HFF-Myc (cell line): ENCODE results near the gene ROCK1.
A peak's percentile ranks its signal among the peaks of the same experiment; 100 is the strongest.
"Not testable (repeated sequence)": the region's sequence is repeated elsewhere in the genome, so short reads cannot be mapped to it uniquely, and the experiment has no call there.

ENCODE experiments used
- DNase-seq: peaks from one replicate; pipeline ENCODE4 v3.0.0-alpha.2; 2011; ENCODE audit warnings: low read depth; ENCODE audit errors: extremely low read depth
- H3K4me3 ChIP-seq: replicated peaks from 2 replicates; pipeline ENCODE4 v1.5.1; 2011; ENCODE audit warnings: low read depth, mild to moderate bottlenecking, control low read depth, low read length
- TF ChIP-seq, protein P1 (sequence below): IDR thresholded peaks from 2 replicates; pipeline ENCODE4 v1.5.1; 2012; ENCODE audit warnings: mild to moderate bottlenecking, low read depth, low read length, control low read depth; ENCODE audit errors: missing control alignments

The ROCK1 gene

DNA sequence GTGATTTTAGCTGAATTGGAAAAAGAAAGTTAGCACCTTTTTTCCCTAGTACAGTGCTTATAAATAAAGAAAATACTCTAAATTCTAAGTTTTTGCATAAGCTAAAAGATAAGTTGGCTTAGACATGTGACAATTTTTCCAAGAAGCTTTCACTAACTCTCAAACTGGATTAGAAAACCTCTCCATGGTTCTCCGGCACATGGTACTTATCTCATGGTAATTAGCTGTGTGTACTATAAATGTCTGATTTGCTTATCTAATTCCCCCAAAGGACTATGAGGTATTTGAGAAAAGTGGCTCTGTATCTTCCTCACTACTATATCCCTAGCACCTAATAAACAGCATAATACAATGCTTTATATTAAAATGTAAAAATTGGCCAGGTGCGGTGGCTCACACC, 71.1 kb downstream of the ROCK1 start:
- no peak overlapping the region for H3K4me3 ChIP-seq
- TF ChIP-seq, protein P1, sequence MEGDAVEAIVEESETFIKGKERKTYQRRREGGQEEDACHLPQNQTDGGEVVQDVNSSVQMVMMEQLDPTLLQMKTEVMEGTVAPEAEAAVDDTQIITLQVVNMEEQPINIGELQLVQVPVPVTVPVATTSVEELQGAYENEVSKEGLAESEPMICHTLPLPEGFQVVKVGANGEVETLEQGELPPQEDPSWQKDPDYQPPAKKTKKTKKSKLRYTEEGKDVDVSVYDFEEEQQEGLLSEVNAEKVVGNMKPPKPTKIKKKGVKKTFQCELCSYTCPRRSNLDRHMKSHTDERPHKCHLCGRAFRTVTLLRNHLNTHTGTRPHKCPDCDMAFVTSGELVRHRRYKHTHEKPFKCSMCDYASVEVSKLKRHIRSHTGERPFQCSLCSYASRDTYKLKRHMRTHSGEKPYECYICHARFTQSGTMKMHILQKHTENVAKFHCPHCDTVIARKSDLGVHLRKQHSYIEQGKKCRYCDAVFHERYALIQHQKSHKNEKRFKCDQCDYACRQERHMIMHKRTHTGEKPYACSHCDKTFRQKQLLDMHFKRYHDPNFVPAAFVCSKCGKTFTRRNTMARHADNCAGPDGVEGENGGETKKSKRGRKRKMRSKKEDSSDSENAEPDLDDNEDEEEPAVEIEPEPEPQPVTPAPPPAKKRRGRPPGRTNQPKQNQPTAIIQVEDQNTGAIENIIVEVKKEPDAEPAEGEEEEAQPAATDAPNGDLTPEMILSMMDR = no peak
- DNase-seq = no peak

DNA sequence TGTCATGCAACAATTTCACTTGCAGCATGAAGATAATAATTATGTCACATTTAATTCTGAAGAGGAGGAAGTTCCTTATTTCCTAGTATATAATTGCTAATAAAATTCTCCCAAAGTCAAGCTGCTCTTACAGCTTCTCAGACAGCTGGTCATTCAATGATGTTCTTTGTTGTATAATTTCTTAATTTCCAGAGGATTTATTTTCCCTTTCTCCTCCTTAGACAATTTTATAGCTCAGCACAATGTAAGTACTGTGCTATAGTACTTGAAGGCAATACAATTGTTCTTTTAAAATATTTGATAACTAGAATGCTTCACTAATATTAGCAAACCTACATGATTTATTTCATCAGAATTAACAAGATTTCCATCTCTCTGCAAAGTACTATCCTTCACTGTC, 73.4 kb downstream of the ROCK1 start:
- no peak for DNase-seq
- TF ChIP-seq, protein P1 = no peak
- H3K4me3 ChIP-seq = no peak overlapping the region

DNA sequence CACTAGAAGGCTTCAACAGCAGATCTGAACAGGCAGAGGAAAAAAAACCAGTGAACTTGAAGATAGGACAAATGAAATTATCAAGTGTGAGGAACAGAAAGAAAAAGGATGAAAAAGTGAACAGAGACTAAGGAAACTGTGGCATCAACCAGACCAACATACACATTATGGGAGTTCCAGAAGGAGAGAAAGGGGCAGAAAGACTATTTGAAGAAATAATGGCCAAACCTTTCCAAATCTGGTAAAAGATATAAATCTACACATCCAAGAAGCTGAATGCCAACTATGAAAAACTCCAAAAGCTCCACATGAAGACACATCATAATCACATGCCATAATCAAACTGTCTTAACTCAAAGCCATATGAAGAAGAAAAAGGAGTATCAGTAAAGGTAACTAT, 79.8 kb downstream of the ROCK1 start:
- DNase-seq = no peak
- no peak overlapping the region for H3K4me3 ChIP-seq
- TF ChIP-seq, protein P1 = no peak

DNA sequence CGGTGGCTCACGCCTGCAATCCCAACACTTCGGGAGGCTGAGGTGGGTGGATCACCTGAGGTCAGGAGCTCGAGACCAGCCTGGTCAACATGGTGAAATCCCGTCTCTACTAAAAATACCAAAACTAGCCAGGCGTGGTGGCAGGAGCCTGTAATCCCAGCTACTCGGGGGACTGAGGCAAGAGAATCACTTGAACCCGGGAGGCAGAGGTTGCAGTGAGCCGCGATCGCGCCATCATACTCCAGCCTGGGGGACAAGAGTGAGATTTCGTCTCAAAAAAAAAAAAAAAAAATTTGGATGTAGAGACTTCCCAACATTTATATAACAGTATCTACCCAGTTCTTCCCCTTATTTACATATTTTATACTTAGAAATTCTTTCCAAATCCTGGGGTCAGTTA, 93.4 kb downstream of the ROCK1 start:
- not testable (repeated sequence) for H3K4me3 ChIP-seq, DNase-seq

DNA sequence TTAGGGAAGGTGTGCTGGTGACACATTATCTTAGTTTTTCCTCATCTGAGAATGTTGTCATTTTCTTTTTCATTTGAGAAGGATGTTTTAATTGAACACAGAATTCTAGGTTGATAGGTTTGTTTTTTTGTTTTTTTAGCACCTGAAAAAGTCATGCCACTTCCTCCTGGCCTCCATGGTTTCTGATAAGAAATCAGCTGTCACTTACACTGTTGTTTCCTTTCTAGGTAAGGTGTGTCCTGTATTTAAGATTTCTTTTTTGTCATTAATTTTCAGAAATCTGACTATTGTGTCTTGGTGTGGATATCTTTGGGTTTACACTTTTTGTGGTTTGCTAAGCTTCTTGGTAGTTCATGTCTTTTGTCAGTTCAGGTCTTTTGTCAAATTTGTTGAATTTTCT, 99.3 kb downstream of the ROCK1 start:
- no peak overlapping the region for H3K4me3 ChIP-seq
- TF ChIP-seq, protein P1 = no peak
- DNase-seq = no peak

DNA sequence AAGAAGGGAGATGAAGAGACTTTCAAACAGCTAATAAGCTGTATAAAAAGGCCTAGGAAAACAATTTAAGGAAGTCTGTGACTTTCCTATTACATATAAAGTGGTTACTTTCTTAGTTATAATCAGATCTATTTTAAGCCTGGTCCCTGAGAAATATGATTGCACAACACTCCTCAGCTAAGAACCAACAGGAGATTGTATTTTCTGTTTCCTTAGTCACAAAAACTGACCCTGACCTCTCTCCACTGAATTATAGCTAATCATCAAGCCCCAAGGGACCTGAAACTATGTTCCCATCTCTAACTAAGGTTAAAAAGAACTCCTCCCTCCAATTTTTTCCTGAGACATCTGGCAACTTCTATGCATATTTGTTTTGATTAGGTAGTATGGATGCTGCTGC, 106.9 kb downstream of the ROCK1 start:
- TF ChIP-seq, protein P1 = no peak
- H3K4me3 ChIP-seq = no peak overlapping the region
- DNase-seq = peak; percentile 27

DNA sequence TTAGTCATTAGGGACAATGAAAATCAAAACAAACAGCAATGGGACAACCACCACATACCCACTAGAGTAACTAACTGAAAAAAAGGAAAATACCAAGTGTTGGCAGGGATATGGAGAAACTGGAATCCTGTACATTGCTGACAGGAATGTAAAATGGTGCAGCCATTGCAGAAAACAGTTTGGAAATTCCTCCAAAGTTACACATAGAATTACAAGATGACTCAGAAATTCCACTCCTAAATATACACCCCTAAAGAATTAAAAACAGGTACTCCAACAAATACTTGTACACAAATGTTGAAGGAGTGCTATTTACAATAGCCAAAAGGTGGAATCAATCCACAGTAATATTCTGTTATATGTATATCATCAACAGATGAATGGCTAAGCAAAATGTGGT, 110.9 kb downstream of the ROCK1 start:
- TF ChIP-seq, protein P1 = no peak
- H3K4me3 ChIP-seq = no peak overlapping the region
- peak; percentile 20 for DNase-seq
